ENCODE data around the gene BTNL9.
"Not testable (repeated sequence)": the region's sequence is repeated elsewhere in the genome, so short reads cannot be mapped to it uniquely, and the experiment has no call there.

DNA sequence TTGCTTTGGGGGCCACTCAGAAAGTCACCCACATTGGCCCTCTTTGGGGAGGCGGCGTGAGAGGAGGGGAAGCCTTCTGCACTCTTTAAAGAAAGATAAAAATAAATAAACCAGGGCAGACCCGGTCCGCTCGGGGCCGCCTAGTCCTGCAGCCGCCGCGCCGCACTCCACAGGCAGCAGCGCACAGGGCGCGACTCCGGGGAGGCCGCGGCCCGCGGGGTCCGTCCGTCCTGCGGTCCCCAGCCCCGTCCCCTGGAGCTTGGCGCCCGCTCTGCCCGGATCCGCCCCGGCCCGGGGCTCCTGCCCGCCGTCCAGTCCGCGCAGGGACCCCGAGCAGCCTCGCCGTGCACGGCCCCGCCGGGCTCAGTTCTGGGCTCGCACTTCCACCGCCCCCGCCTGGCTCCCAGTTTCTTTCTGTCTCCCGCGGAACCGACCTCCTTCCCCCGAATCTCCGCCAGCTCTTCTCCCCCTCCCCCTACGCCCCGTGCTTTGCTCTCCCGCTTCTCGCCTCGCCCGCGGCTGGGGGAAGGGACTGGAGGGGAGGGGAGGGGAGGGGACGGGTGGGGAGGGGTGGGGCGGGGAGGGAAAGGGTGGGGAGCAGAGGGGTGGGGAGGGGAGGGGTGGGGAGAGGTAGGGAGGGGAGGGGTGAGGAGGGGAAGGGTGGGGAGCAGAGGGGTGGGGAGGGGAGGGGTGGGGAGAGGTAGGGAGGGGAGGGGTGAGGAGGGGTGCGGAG lies 57.9 kb downstream of the BTNL9 start:
- TF ChIP-seq, protein P1, sequence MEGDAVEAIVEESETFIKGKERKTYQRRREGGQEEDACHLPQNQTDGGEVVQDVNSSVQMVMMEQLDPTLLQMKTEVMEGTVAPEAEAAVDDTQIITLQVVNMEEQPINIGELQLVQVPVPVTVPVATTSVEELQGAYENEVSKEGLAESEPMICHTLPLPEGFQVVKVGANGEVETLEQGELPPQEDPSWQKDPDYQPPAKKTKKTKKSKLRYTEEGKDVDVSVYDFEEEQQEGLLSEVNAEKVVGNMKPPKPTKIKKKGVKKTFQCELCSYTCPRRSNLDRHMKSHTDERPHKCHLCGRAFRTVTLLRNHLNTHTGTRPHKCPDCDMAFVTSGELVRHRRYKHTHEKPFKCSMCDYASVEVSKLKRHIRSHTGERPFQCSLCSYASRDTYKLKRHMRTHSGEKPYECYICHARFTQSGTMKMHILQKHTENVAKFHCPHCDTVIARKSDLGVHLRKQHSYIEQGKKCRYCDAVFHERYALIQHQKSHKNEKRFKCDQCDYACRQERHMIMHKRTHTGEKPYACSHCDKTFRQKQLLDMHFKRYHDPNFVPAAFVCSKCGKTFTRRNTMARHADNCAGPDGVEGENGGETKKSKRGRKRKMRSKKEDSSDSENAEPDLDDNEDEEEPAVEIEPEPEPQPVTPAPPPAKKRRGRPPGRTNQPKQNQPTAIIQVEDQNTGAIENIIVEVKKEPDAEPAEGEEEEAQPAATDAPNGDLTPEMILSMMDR (IDR thresholded peaks at IDR 0.05; ENCODE audit: insufficient read depth, low read length): not testable (repeated sequence)
- TF ChIP-seq, protein P2, sequence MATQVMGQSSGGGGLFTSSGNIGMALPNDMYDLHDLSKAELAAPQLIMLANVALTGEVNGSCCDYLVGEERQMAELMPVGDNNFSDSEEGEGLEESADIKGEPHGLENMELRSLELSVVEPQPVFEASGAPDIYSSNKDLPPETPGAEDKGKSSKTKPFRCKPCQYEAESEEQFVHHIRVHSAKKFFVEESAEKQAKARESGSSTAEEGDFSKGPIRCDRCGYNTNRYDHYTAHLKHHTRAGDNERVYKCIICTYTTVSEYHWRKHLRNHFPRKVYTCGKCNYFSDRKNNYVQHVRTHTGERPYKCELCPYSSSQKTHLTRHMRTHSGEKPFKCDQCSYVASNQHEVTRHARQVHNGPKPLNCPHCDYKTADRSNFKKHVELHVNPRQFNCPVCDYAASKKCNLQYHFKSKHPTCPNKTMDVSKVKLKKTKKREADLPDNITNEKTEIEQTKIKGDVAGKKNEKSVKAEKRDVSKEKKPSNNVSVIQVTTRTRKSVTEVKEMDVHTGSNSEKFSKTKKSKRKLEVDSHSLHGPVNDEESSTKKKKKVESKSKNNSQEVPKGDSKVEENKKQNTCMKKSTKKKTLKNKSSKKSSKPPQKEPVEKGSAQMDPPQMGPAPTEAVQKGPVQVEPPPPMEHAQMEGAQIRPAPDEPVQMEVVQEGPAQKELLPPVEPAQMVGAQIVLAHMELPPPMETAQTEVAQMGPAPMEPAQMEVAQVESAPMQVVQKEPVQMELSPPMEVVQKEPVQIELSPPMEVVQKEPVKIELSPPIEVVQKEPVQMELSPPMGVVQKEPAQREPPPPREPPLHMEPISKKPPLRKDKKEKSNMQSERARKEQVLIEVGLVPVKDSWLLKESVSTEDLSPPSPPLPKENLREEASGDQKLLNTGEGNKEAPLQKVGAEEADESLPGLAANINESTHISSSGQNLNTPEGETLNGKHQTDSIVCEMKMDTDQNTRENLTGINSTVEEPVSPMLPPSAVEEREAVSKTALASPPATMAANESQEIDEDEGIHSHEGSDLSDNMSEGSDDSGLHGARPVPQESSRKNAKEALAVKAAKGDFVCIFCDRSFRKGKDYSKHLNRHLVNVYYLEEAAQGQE (IDR thresholded peaks at IDR 0.05; ENCODE audit: insufficient replicate concordance, low read depth): not testable (repeated sequence)

Data from HL-60 (cell line).